ENCODE data around the gene MXRA7.
"Not testable (repeated sequence)": the region's sequence is repeated elsewhere in the genome, so short reads cannot be mapped to it uniquely, and the experiment has no call there.

Gene MXRA7

GRCh38 chr17:76642994-76643393 is 67.8 kb downstream of the MXRA7 start:
- no peak for TF ChIP-seq TAF1 (IDR thresholded peaks at IDR 0.05; ENCODE audit: low read depth, low read length)
- no peak for TF ChIP-seq POLR2A (IDR thresholded peaks at IDR 0.05; ENCODE audit: low read depth, low read length)
- no peak for TF ChIP-seq PAX5 (IDR thresholded peaks at IDR 0.05; ENCODE audit: insufficient read depth, low read length, severe bottlenecking)
- no peak for TF ChIP-seq POU2F2 (IDR thresholded peaks at IDR 0.05; ENCODE audit: low read depth, low read length)
- TF ChIP-seq POLR2AphosphoS5 (IDR thresholded peaks at IDR 0.05; ENCODE audit: low read depth, low read length) = no peak
- no peak for TF ChIP-seq SPI1 (IDR thresholded peaks at IDR 0.05; ENCODE audit: low read depth, low read length)
- no peak for FAIRE-seq
- DNase-seq (ENCODE audit: insufficient read length, low spot score) = no peak

GRCh38 chr17:76642032-76642561 is 68.7 kb downstream of the MXRA7 start:
- FAIRE-seq (no peak), DNase-seq (ENCODE audit: insufficient read length, low spot score) (no peak)

DNA sequence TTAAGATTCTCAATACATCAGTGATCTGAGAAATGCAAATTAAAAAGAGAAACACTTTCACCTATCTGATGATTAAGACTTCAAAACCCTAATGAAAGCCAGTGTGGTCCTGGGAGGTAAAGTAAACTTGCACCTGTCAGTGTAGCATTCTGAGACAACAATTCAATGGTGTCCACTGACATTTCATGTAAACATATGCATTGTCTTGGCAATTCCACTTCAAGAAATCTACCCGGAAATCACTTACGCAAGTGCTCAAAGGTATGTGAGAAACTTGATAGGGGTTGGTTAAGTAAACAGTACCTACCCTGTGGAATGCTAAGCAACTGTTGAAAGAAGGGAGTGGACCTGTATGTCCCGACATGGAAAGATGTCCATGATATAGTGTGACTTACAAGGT is 69.3 kb downstream of the MXRA7 start:
- no peak for TF ChIP-seq TAF1 (IDR thresholded peaks at IDR 0.05; ENCODE audit: low read depth, low read length)
- no peak for TF ChIP-seq POLR2A (IDR thresholded peaks at IDR 0.05; ENCODE audit: low read depth, low read length)
- no peak for TF ChIP-seq POLR2AphosphoS5 (IDR thresholded peaks at IDR 0.05; ENCODE audit: low read depth, low read length)
- TF ChIP-seq PAX5 (IDR thresholded peaks at IDR 0.05; ENCODE audit: insufficient read depth, low read length, severe bottlenecking) = no peak
- no peak for TF ChIP-seq SPI1 (IDR thresholded peaks at IDR 0.05; ENCODE audit: low read depth, low read length)
- TF ChIP-seq POU2F2 (IDR thresholded peaks at IDR 0.05; ENCODE audit: low read depth, low read length) = no peak
- FAIRE-seq (no peak), DNase-seq (ENCODE audit: insufficient read length, low spot score) (no peak)

More at GRCh38 chr17:76642032-76642561, 68.7 kb downstream of the MXRA7 start:
- TF ChIP-seq POLR2A (IDR thresholded peaks at IDR 0.05; ENCODE audit: low read depth, low read length) = no peak
- TF ChIP-seq SPI1 (IDR thresholded peaks at IDR 0.05; ENCODE audit: low read depth, low read length) = no peak
- TF ChIP-seq TAF1 (IDR thresholded peaks at IDR 0.05; ENCODE audit: low read depth, low read length) = no peak
- TF ChIP-seq PAX5 (IDR thresholded peaks at IDR 0.05; ENCODE audit: insufficient read depth, low read length, severe bottlenecking) = no peak
- TF ChIP-seq POU2F2 (IDR thresholded peaks at IDR 0.05; ENCODE audit: low read depth, low read length) = no peak
- TF ChIP-seq POLR2AphosphoS5 (IDR thresholded peaks at IDR 0.05; ENCODE audit: low read depth, low read length) = no peak

DNA sequence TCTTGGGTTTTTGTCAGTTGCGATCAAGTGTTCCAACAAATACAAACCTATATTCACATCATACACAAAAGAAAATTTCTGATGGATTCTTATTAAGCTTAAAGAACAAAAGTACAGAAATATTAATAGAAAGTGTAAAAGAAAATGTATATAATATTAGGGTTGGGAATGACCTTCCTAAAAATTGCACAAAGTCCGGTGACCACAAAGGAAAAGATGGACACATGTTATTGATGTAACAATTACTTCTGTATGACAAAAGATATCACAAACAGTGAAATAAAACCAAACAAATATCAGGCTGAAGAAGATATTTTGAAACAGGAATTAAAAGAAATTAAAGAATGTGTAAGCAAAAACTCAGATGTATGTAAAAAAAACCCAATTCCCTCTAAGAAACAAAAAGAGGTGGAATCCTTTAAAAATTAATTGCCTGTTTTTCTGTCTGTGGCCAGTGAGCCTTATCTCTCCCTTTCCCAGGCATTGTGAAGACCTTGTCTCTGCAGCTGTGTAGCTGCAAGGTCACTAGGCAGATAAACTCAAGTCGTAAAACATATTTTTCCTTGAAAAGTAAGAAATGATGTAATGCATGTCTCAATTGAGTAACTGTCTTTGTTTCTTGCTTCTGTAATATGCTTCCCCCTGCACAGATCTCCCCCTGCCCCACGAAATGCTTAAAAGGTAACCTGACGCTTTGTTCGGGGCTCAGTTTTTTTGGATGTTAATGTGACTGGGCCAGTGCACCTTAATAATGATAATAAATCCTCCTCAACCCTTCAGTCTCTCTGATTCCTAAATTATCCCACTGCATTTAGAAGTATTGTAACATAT is 70.0 kb downstream of the MXRA7 start:
- no peak for DNase-seq (ENCODE audit: insufficient read length, low spot score)
- no peak for FAIRE-seq
- TF ChIP-seq POLR2AphosphoS5 (IDR thresholded peaks at IDR 0.05; ENCODE audit: low read depth, low read length) (no peak), SPI1 (IDR thresholded peaks at IDR 0.05; ENCODE audit: low read depth, low read length) (no peak), TAF1 (IDR thresholded peaks at IDR 0.05; ENCODE audit: low read depth, low read length) (no peak)

DNA sequence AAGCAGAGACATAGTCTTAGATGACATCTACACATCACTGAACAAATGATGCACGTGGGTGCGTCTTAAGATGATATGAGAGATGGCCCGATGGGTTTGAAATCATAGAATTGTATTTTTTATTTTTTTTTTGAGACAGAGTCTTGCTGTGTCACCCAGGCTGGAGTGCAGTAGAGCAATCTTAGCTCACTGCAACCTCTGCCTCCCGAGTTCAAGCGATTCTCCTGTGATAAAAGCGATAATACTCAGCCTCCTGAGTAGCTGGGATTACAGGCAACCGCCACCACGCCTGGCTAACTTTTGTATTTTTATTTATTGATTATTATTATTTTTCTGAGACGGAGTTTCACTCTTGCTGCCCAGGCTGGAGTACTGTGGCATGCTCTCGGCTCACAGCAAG is 72.5 kb downstream of the MXRA7 start:
- FAIRE-seq = no peak
- DNase-seq (ENCODE audit: insufficient read length, low spot score) = no peak
- TF ChIP-seq POLR2A (IDR thresholded peaks at IDR 0.05; ENCODE audit: low read depth, low read length) (no peak), TAF1 (IDR thresholded peaks at IDR 0.05; ENCODE audit: low read depth, low read length) (no peak), PAX5 (IDR thresholded peaks at IDR 0.05; ENCODE audit: insufficient read depth, low read length, severe bottlenecking) (no peak), POLR2AphosphoS5 (IDR thresholded peaks at IDR 0.05; ENCODE audit: low read depth, low read length) (no peak), POU2F2 (IDR thresholded peaks at IDR 0.05; ENCODE audit: low read depth, low read length) (no peak), SPI1 (IDR thresholded peaks at IDR 0.05; ENCODE audit: low read depth, low read length) (no peak)

- DNase-seq (ENCODE audit: insufficient read length, low spot score); FAIRE-seq: not testable (repeated sequence)
These were observed 74.1 kb downstream of the MXRA7 start for GRCh38 chr17:76636486-76637206.

GRCh38 chr17:76635659-76636360 is 75.0 kb downstream of the MXRA7 start:
- FAIRE-seq (no peak), DNase-seq (ENCODE audit: insufficient read length, low spot score) (no peak)
- TF ChIP-seq POLR2A (IDR thresholded peaks at IDR 0.05; ENCODE audit: low read depth, low read length) = no peak

GRCh38 chr17:76635039-76635438 is 75.7 kb downstream of the MXRA7 start:
- TF ChIP-seq TAF1 (IDR thresholded peaks at IDR 0.05; ENCODE audit: low read depth, low read length) (no peak), POU2F2 (IDR thresholded peaks at IDR 0.05; ENCODE audit: low read depth, low read length) (no peak), PAX5 (IDR thresholded peaks at IDR 0.05; ENCODE audit: insufficient read depth, low read length, severe bottlenecking) (no peak), POLR2A (IDR thresholded peaks at IDR 0.05; ENCODE audit: low read depth, low read length) (no peak), SPI1 (IDR thresholded peaks at IDR 0.05; ENCODE audit: low read depth, low read length) (no peak), POLR2AphosphoS5 (IDR thresholded peaks at IDR 0.05; ENCODE audit: low read depth, low read length) (no peak)
- FAIRE-seq = no peak

GRCh38 chr17:76633628-76634328 is 77.0 kb downstream of the MXRA7 start:
- FAIRE-seq = no peak
- DNase-seq (ENCODE audit: insufficient read length, low spot score) = no peak

More at GRCh38 chr17:76635039-76635438, 75.7 kb downstream of the MXRA7 start:
- DNase-seq (ENCODE audit: insufficient read length, low spot score) = no peak

More at GRCh38 chr17:76633628-76634328, 77.0 kb downstream of the MXRA7 start:
- no peak for TF ChIP-seq TAF1 (IDR thresholded peaks at IDR 0.05; ENCODE audit: low read depth, low read length)
- TF ChIP-seq SPI1 (IDR thresholded peaks at IDR 0.05; ENCODE audit: low read depth, low read length) = no peak
- no peak for TF ChIP-seq PAX5 (IDR thresholded peaks at IDR 0.05; ENCODE audit: insufficient read depth, low read length, severe bottlenecking)
- no peak for TF ChIP-seq POLR2A (IDR thresholded peaks at IDR 0.05; ENCODE audit: low read depth, low read length)
- TF ChIP-seq POU2F2 (IDR thresholded peaks at IDR 0.05; ENCODE audit: low read depth, low read length) = no peak
- no peak for TF ChIP-seq POLR2AphosphoS5 (IDR thresholded peaks at IDR 0.05; ENCODE audit: low read depth, low read length)

All from GM12891 (cell line).